ENCODE results near the gene ERCC6.

The ERCC6 gene

DNA sequence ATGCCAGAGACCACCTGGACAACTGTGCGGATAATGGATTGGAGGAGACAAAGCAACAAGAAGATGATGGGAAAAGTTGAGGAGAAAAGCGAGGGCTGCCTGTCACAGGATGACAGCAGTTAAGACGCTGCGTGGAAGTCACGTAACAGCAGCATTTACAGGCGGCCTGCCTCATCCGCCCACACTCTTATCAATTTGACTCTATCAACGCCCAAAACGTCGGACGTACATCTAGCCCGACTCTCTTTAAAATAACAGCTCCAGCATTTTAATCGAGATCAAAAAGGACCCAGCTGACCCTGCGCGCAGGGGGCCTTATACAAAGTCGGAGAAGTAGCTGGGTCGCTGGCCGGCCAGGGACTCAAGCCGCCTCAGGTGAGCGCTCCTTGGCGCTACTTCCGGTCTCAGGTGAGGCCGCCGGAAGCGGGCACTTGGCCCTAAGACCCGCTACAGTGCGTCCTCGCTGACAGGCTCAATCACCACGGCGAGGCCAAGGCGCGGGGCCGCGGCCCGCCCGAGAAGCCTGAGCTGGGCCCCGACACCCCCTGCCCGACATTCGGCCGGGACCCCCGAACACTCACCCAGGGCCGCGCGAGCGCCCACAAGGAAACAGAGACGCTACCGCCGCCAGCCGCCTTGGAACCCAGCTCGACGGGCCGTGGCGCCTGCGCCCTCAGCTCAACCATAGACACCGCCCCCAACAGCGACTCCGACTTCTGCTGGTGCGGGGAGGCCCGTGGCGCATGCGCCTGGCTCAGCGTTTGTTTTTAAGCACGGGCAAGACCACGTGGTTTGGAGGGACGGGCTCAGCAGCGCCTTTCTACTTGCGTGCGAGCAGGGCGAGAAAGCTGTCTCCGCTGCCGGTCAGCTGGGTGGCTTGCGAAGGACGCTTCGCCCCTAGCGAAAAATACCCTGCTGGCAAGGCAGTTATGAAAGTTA is at the start of gene ERCC6:
Gene ERCC6, minus strand, starts transcription at position 741 of the 939 bp plus-strand sequence.
- peak; percentile 97 for DNase-seq (ENCODE audit: low spot score)

DNA sequence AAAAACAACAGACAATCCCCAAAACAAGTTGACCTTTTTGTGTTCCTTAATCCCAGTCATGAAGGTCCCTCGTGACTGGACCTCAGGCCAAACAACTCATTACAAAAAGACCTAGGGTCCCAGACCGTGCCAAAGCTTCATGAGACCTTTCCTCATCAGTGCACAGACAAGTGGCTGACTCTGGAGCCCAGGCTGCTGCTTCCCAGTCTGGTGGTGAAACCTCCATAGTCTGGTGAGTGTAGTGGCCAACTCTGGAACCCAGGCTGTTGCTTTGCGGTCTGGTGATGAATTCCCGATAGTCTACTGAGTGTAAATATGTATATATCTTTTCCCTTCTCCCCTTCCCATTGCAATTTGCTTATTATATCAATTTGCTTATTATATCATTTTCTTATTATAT is 49.1 kb upstream of the ERCC6 start:
- no peak for DNase-seq (ENCODE audit: low spot score)

DNA sequence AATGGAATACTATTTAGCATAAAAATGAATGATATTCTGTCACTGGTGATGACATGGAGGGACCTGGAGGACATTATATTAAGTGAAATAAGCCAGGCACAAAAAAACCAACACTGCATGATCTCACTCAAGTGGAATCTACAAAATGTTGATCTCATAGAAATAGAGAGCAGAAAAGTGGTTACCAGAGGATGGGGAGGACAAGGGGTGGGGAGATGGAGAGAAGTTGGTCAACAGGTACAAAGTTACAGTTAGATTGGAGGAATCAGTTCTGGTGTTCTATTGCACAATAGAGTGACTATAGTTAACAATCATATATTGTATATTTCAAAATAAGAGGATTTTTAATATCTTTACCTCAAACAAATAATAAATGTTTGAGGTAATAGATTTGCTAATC is 46.5 kb upstream of the ERCC6 start:
- DNase-seq (ENCODE audit: low spot score), result no peak

DNA sequence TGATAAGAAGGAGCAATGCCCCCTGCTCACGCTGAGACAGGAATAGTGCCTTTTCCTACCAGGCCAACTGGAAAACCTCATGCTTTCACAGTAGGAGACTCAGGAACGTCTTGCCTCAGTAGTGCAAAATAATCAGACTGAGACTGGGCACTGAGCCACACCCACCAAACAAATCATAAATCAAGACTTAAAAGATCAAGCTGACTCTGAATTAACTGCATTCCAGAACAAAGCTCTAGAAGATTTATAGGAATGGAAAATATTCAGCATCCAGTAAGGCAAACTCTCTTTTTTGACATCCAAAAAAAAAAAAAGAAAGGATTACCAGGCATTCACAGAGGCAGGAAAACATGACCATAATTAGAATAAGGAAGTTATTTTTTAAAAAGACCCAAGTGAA is 40.7 kb upstream of the ERCC6 start:
- DNase-seq (ENCODE audit: low spot score), result no peak

DNA sequence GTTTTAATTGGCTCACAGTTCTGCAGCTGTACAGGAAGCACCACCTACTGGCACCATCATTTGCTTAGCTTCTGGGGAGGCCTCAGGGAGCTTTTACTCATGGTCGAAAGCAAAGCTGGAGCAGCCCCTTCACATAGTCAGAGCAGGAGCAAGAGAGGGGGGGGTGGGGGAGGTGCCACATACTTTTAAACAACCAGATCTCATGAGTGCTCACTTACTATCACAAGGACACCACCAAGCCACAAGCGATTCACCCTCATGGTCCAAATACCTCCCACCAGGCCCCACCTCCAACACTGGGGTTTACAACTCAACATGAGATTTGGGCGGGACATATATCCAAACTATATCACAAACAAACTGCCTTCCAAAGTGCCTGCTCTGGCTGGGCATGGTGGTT is 39.5 kb upstream of the ERCC6 start:
- no peak for DNase-seq (ENCODE audit: low spot score)

DNA sequence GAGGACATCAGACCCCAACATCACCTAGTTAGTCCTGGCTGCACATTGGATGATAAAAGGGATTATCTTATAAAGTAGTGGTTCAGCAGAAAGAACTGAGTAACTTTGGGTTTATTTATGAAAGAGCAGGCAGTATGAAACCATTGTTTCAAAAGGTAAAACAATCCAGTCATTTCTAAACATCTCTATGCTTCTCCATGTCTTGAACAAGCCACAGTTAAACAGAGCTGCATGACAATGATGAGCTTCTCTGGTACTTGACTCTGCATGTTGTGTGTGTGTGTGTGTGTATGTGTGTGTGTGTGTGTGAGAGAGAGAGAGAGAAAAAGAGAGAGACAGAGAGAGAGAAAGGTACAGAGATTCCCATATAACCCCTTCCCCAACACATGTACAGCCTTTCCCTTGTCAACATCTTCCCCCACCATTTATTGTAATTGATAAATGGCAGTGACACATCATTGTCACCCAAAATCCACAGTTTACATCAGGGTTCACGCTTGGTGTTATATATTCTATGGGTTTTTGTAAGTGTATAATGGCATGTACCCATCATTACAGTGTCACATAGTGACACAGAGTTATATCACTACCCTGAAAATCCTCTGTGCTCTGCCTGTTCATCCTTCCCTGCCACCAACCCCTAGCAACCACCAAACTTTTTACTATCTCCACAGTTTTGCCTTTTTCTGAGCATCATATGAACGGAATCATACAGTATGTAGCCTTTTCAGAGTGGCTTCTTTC is 38.4 kb upstream of the ERCC6 start:
- no peak for DNase-seq (ENCODE audit: low spot score)

DNA sequence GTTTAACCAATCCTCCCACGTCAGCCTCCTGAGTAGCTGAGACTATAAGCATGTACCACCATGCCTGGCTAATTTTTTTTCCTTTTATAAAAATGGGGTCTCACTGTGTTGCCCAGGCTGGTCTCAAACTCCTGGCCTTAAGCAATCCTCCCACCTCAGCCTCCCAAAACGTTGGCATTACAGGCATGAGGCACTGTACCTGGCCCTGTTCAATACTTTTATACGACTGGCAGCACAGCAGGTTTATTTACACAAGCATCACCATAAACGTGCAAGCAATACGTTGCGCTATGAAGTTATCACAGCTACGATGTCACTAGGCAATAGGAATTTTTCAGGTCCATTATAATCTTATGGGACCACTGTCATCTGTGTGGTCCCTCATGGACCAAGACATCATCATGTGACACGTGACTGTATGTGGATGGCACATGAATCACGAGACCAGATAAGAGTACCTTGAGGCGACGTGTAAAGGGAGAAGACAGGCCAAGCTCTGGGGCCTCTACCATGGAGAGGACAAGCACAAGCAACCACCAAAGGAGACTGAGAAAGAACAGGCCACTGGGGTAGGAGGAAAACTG is 36.7 kb upstream of the ERCC6 start:
- no peak for DNase-seq (ENCODE audit: low spot score)

DNA sequence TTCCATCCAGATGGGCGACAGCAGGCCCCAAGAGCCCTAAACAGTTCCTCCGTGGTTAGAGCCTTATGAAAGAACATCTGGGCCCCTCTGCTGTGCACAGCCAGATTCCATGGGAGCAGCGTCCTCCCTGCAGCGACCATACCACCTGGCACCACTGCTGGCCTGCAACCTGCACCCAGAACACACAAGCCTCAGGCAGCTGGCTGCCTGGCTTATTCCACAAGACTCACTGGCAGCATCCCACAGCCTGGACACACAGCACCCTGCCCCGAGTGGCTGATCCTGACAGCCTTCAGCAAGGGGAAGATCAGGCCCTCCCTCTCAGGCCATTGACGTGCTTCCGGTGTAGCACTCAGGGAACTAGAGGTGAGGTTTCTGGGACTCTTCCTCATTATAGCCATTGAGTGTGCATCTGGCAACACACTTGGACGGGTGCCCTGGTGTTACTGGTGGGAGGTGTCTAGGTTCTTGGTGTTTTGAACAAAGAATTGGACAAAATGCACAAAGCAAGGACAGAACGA is 33.7 kb upstream of the ERCC6 start:
- no peak for DNase-seq (ENCODE audit: low spot score)

DNA sequence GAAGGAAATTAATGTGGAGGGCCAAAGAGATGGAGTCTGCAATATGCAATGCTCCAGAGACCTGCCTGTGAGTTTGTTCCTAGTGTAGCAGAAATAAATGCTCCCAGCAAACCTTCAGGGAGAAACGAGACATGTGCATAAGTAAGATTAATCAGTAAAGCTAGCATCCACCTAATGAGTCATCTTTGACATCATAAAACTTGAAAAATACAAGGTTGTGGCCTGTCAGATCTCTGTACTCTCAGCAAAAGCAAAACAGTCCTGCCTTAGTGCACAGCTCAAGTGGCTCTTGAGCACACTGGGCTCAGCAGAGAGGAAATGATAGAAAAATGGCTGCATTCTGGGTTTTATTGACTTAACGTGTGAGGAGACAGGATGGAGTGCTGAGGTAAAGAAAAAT is 32.5 kb upstream of the ERCC6 start:
- no peak for DNase-seq (ENCODE audit: low spot score)

DNA sequence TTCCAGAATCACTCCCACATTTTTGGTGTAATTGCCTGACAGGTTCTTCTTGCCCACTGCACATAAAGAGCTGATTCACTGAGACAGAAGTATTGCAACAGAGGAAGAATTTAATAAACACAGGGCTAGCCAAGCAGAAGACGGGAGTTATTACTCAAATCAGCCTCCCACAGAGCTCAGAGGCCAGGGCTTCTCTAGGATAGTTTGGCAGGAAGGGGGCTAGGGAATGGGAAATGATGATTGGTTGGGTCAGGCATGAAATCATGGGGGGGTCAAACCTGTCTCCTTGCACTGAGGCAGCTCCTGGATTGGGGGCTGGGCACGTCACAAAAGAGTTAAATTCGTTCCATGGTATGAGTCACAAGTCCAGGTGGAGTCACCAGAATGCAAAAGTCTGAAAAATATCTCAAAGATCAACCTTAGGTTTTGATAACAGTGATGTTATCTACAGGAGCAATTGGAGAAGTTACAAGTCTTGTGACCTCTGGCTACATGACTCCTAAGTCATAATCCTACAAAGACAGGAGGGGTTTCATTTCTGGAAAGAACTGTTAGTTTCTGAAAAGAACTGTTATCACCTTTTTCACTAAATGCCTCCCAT is 30.2 kb upstream of the ERCC6 start:
- no peak for DNase-seq (ENCODE audit: low spot score)

DNA sequence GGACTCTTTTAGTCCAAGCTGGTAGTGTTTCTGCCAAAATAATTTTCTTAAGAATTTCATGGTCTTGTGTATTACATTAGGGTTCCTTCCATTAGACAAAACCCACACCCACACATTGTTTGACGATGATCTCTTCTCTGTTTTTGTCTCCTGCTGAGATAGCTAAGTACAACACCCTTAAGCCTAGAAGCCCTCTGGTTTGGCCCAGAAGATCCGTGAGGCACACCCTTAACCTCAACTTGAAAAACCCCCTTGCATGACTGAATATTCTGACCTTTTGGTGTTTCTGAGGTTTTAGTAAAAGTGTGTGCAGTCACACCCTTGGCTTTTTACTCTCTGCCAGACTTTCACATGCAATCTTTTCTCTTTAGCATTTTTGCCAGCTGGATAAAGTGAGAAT is 29.3 kb upstream of the ERCC6 start:
- no peak for DNase-seq (ENCODE audit: low spot score)

DNA sequence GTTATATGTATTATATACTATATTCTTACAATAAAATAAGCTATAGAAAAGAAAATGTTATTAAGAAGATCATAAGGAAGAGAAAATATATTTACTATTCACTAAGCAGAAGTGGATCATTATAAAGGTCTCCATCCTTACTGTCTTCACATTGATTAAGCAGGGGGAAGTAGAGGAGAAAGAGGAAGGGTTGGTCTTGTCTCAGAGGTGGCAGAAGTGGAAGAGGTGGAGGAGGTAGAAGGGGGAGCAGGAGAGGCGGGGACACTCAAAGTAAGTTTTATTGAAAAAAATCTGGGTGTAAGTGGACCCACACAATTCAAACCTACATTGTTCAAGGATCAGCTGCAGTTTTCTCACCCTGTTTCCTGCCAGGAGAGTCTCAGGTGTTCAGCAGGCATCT is 28.9 kb upstream of the ERCC6 start:
- DNase-seq (ENCODE audit: low spot score), result no peak

DNA sequence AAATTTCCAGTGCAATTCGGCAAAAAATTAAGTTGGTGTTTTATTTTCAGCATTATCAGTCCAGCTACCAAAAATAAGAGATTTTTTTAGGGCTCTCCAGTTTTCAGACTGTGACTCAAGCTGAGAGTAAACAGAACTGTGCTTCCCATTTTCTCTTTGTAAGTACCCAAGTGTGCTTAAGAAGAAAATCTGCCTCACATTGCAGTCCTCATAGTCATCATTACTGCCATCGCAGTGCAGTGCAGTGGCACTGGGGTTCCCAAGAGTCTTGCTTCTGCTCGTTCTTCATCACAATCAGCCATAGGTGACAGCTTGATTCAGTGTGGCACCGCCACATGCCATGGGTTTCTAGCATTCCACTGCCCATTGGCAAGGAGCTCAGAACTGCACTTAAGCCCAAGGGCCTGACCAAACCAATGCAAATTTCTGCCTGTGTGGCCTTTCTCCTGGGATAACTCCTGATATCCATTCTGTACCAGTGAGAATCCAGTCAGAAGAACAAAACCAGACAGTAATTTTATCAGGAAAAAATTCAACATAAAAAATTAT is 25.6 kb upstream of the ERCC6 start:
- DNase-seq (ENCODE audit: low spot score), result no peak

DNA sequence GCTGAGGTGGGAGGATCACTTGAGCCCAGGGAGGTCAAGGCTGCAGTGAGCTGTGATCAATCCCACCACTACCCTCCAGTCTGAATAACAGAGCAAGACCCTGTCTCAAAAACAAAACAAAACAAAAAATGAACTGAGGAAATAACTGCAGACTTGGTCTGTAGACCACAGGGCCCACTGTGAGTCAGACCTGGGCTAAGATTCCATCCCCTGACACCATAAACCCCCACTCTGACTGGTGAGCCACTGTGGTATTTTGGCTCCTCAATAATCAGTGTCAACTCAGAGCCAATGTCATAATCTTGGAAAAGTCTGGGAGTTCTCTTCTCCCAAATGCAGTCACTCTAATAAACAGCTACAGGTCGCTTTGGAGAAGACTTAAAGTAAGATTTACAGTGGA is 24.0 kb upstream of the ERCC6 start:
- DNase-seq (ENCODE audit: low spot score), result no peak

DNA sequence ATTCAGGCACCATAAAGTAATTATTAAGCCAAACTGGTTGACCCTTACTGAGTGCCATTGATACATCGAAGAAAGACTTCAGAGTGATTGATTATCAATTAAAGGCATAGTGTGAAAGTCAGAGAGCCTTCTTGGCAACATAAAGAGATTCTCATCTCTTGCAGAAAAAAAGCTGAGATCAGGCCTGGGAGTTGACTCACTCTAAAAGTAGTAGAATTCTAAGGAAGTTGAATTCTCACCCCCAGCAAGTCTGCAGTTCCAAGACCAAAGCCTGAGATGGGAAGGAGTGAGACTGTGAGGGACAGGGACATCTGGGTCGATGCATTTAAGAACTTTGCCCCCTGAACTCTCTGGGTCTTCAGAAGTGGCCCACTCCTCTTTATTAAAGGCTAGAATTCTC is 21.6 kb upstream of the ERCC6 start:
- no peak for DNase-seq (ENCODE audit: low spot score)

DNA sequence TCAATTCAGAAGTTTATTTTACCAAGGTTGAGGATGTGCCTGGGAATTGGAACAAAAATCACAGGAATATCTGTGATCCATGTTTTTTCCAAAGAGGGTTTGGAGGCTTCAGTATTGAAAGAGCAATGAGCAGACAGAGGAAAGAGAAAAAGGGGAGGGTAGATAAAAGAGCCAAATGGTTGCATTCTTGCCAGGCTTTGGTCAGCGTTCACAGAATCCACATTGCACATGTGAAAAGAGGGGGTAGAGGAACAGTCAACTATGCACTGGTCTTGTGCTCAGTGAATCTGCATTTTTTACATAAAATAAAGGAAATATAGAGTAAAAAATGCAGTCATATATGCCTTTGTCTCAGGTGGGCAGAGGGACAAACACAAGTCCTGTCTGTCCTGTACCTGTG is 20.6 kb upstream of the ERCC6 start:
- DNase-seq (ENCODE audit: low spot score), result no peak

DNA sequence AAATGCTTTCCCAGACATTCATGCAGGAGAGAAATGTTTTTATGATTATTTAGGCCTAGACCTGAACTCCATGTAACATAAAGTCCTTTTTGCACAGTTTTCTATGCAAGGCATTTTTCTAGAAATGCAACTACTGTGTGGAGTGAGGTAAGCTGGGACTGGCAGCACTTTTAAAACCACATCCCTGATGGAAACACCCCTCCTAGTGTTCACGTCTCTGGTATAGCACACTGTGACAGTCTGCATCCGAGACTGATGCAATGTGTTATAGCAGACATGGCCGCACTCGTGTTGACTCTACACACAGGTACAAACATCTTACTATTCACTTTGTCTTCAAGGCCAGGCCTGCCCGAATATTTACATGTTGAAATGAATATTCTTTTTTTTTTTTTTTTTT is 19.3 kb upstream of the ERCC6 start:
- DNase-seq (ENCODE audit: low spot score), result no peak

DNA sequence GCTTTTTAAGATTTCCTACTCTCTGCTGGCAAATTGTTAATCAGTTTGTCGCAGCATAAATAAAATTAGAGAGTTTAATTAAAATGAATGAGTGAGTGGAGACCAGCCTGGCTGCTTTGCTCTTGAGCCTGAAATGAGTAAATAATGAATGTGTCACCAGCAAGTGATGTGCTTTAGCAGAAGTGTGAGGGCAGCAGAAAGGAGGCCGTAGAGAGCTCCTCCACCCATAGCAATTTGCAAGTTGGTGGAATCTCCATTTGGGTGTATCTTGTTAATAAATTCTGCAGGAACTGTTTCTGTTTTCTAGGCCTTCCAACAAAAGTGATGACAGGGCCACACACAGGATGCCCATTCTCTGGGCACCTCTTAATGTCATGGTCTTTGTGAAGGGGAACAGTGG is 18.8 kb upstream of the ERCC6 start:
- DNase-seq (ENCODE audit: low spot score), result no peak

DNA sequence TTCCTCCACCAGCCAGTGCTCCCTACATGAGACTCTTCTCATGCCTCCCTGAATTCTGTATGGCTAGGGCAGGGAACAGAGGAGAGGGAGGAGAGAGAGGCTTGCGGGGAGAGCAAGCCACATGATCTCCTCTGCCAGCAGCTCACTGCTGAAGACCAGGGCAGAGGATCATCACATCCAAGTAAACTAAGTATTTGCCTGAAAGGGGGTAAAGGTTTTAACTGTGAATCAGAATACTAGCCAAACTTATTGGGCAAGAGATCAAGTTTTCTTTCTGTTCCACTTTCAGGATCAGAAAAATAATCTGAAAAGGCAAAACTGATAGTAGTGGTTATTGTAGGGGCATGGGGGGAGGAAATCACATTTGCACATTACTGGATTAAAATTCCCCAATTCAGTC is 17.8 kb upstream of the ERCC6 start:
- DNase-seq (ENCODE audit: low spot score), result no peak

DNA sequence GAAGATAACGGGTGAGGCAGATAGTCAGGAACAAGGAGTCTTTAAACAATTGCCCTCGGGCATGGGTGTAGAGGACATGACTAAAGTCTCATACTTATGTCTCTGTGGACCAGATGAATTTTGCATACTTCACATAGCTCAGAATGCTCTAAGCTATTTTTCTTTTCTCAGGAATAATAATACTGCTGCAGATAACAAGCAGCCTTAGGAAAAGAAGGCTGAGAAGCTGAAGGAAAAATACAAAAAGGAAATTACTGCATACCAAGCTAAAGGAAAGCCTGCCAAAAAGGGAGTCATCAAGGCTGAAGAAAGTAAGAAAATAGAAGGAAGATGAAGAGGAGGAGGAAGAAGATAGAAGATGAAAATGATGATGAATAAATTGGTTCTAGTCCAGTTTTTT is 13.4 kb upstream of the ERCC6 start:
- DNase-seq (ENCODE audit: low spot score), result no peak

DNA sequence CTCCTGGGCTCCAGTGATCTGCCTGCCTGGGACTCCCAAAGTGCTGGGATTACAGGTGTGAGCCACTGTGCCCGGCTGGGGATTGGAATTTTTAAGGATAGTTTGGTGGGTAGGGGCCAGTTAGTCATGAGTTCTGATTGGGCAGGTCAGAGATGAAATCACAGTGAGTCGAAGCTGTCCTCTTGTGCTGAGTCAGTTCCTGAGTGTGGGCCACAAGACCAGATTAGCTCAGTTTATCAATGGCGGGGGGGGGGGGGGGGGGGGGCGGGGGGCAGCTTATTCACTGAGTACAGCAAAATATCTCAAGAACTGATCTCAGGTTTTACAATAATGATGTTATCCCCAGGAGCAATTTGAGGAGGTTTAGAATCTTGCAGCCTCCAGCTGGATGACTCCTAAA is 11.6 kb upstream of the ERCC6 start:
- DNase-seq (ENCODE audit: low spot score), result no peak

Data from CD4-positive, alpha-beta T cell treated with Interleukin-15 for 4 hours (primary cell).